GM12873 (cell line): ENCODE results near the gene CEACAM21.

Experiments
- CTCF ChIP-seq: IDR thresholded peaks from 2 replicates; pipeline ENCODE4 v1.5.1; 2012; ENCODE audit warnings: low read depth, mild to moderate bottlenecking, moderate library complexity, low read length, control low read depth; ENCODE audit not compliant: insufficient read depth; ENCODE audit errors: missing control alignments

CEACAM21 gene

GRCh38 chr19:41549884-41550283 lies 26.1 kb upstream of the CEACAM21 start:
- TF ChIP-seq CTCF = no peak

- TF ChIP-seq CTCF = no peak
Measured at GRCh38 chr19:41551212-41551610, 24.8 kb upstream of the CEACAM21 start.

GRCh38 chr19:41551711-41552110 lies 24.3 kb upstream of the CEACAM21 start:
- no peak for TF ChIP-seq CTCF

- no peak for TF ChIP-seq CTCF
Measured at GRCh38 chr19:41552558-41552957, 23.4 kb upstream of the CEACAM21 start.

GRCh38 chr19:41553804-41554203 lies 22.2 kb upstream of the CEACAM21 start:
- no peak for TF ChIP-seq CTCF

- TF ChIP-seq CTCF = no peak
Measured at GRCh38 chr19:41554907-41555306, 21.1 kb upstream of the CEACAM21 start.

GRCh38 chr19:41555748-41556147 lies 20.2 kb upstream of the CEACAM21 start:
- no peak for TF ChIP-seq CTCF
